ENCODE results near the gene SMYD3.

GRCh38 chr1:245931450-245931849 is 575.6 kb downstream of the SMYD3 start:
- no peak for TF ChIP-seq EZH2 (IDR thresholded peaks at IDR 0.05; ENCODE audit: low read depth)
- TF ChIP-seq CTCF (conservative IDR thresholded peaks at IDR 0.05) = no peak
